HEK293T (cell line): ENCODE measurements around the gene CBLL2.

Experiments used
- LEF1 ChIP-seq: fragments of 450-650 bp; IDR thresholded peaks from 2 replicates; pipeline ENCODE4 v1.6.1; 2017; ENCODE audit warnings: mild to moderate bottlenecking, borderline replicate concordance
- SP1 ChIP-seq: fragments of 450-650 bp; IDR thresholded peaks from 2 replicates; pipeline ENCODE4 v1.6.1; 2017
- SUZ12 ChIP-seq: fragments of 450-650 bp; IDR thresholded peaks from 2 replicates; pipeline ENCODE4 v1.6.1; 2016; ENCODE audit warnings: mild to moderate bottlenecking

GRCh38 chrX:22273714-22274317 lies 1.1 kb downstream of the CBLL2 start:
- TF ChIP-seq LEF1 (no peak), SP1 (no peak), SUZ12 (no peak)
